MM.1S (cell line): ENCODE results near the gene RBFOX2.

Experiments used
- CTCF ChIP-seq: fragments of 300-600 bp; sonication (generic); IDR thresholded peaks from 2 replicates; pipeline ENCODE4 v1.5.1; 2016; ENCODE audit warnings: antibody characterized with exemption, low read length, mixed read lengths
- EZH2 ChIP-seq: fragments of 300-600 bp; sonication (generic); optimal IDR thresholded peaks from 2 replicates; pipeline ENCODE3; 2017; ENCODE audit warnings: low read depth, mild to moderate bottlenecking, antibody characterized with exemption, low read length, mixed read lengths

GRCh38 chr22:35695202-35695601 lies 333.4 kb downstream of the RBFOX2 start:
- TF ChIP-seq CTCF: no peak
- no peak for TF ChIP-seq EZH2
